ENCODE data around the gene PEX5L.

Gene PEX5L

DNA sequence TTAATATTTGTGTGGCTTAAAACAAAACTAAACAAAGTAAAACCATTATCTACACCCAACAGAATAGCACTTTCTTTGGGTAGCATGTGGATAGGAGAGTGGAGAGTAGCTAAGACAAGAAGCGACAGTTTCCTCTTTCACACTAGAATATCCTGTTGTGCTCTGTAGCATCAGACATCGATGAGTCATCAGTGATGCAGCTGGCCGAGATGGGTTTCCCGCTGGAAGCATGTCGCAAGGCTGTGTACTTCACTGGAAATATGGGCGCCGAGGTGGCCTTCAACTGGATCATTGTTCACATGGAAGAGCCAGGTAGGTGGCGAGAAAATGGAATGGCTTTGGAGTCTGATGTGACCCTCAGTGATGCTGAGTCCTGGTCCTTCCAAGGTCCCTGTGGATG lies 275.8 kb downstream of the PEX5L start:
- in situ Hi-C loops (cut with MboI; ENCODE audit: low pct_unique_long_range_greater_than_20kb, low sequenced_read_pairs), result no loop called here
- peak; percentile 37 for DNase-seq

DNA sequence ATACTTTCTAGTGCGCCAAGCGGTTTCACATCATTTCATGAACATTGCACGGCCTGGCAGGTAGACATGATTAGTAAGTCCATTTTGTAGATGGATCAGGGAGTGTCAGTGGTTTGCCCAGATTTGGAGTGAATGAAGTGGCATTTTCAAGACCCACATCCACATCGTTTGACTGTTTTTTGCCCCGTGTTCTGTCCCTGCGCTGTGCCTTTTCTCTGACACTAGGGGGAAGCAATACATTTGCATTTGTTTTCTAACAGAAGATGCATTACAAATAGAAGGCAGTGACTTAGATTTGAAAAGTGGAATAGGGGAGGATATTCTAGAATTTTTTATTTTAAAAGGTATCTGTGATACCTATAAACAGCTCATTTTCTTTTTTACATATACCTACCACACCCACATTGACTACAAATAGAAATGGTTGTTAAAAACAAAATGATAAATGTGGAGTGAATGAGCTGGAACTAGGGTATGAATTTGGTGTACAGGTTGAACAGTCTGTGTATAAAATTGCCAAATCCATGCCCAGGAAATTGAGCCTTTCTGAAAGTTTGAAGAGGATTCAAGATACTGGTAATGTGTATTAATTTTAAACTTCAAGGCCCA lies 285.9 kb downstream of the PEX5L start:
- peak; percentile 59 for DNase-seq
- in situ Hi-C loops (cut with MboI; ENCODE audit: low pct_unique_long_range_greater_than_20kb, low sequenced_read_pairs), result no loop called here

DNA sequence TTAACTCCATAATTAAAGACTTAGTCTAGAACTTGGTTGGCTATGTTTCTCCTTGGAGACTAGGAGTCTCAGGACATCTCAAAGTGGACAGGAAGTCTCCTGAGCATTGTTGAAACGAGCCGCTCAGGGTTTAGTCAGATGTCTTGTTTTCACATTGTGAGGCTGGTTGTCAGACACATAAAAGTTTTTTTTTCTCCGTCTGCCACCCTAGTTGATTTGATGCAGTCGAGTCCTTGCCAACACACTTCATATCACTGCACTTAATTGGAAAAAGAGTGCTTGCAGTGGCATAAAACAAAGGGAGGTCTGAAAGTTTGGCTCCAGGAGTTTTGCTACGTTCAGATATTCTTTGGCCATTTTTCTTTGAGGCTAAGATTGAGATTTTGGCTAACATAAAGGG lies 291.0 kb downstream of the PEX5L start:
- in situ Hi-C loops (cut with MboI; ENCODE audit: low pct_unique_long_range_greater_than_20kb, low sequenced_read_pairs), result no loop called here
- DNase-seq, result no peak

DNA sequence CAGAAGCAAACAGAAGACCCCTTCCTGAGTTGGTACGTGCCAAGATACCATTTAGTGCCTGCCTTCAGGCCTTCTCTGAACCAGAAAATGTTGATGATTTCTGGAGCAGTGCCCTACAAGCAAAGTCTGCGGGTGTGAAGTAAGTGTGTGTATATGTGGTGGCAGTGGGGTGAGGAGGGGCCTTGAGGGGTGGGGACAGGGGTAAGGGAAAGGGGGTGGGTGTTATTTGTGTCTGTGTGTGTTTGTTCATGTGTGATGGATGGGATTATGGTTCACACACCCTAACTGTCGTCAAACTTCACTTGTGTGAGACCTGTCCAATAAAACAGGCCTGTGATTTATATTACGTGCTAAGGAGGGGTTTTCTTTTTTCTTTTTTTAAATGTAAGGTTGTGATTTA lies 291.7 kb downstream of the PEX5L start:
- no peak for DNase-seq
- in situ Hi-C loops (cut with MboI; ENCODE audit: low pct_unique_long_range_greater_than_20kb, low sequenced_read_pairs), result no loop called here
